Keratinocyte (primary cell): Measurements from ENCODE around the gene TLE7. TPM values are rescaled to one million over a fixed set of nuclear protein-coding genes. Genes with fewer than 3 reads are reported as not detected.

Experiments used
- DNase-seq: peaks from one replicate; pipeline ENCODE4 v3.0.0-alpha.2; 2011; ENCODE audit warnings: low read depth, missing footprints, low spot score
- FAIRE-seq: peaks from 2 replicates; lab custom pipeline; 2011; peaks lifted over from hg19 to GRCh38; lab: Jason Lieb, UNC
- H2AFZ ChIP-seq: 2 replicates; pipeline ENCODE4 v1.6.0; 2012; ENCODE audit warnings: low read length, control low read depth, inconsistent platforms; ENCODE audit not compliant: control insufficient read depth
- H3K27ac ChIP-seq: 2 replicates; pipeline ENCODE4 v1.5.1; 2011; ENCODE audit warnings: low read length; ENCODE audit not compliant: control insufficient read depth, insufficient read depth
- H3K27me3 ChIP-seq: 3 replicates; pipeline ENCODE4 v1.6.0; 2011; ENCODE audit warnings: low read length; ENCODE audit not compliant: control insufficient read depth, insufficient read depth; ENCODE audit errors: extremely low read depth
- H3K36me3 ChIP-seq, 2 experiments: 2 replicates in 1 of 2; 3 replicates in 1 of 2; pipeline ENCODE4 v1.5.1; 2011; ENCODE audit warnings: low read length in 2 of 2, mild to moderate bottlenecking in 1 of 2; ENCODE audit not compliant: control insufficient read depth in 2 of 2, insufficient read depth in 2 of 2; ENCODE audit errors: extremely low read depth in 1 of 2
- H3K4me1 ChIP-seq: 3 replicates; pipeline ENCODE4 v1.5.1; 2011; ENCODE audit warnings: low read length; ENCODE audit not compliant: control insufficient read depth, insufficient read depth; ENCODE audit errors: extremely low read depth
- H3K4me2 ChIP-seq: 3 replicates; pipeline ENCODE4 v1.6.0; 2011; ENCODE audit warnings: low read depth, low read length; ENCODE audit not compliant: control insufficient read depth, insufficient read depth; ENCODE audit errors: extremely low read depth
- H3K4me3 ChIP-seq, 3 experiments: fragments of 200-600 bp in 1 of 3; sonication (generic) in 1 of 3; 2 replicates in 2 of 3; 3 replicates in 1 of 3; pipeline ENCODE4 v1.5.1; 2011 to 2016; ENCODE audit warnings: low read length in 3 of 3, mild to moderate bottlenecking in 3 of 3, control low read depth in 2 of 3, inconsistent platforms in 1 of 3, low read depth in 1 of 3, mixed read lengths in 1 of 3, mixed run types in 1 of 3, moderate library complexity in 1 of 3; ENCODE audit not compliant: control insufficient read depth in 2 of 3, insufficient read depth in 2 of 3; ENCODE audit errors: extremely low read depth in 1 of 3
- H3K79me2 ChIP-seq: 2 replicates; pipeline ENCODE4 v1.6.0; 2012; ENCODE audit warnings: low read length; ENCODE audit not compliant: control insufficient read depth, insufficient read depth
- H3K9ac ChIP-seq: 3 replicates; pipeline ENCODE4 v1.6.0; 2011; ENCODE audit warnings: low read length; ENCODE audit not compliant: control insufficient read depth, insufficient read depth; ENCODE audit errors: extremely low read depth
- H3K9me1 ChIP-seq: 3 replicates; pipeline ENCODE4 v1.6.0; 2011; ENCODE audit warnings: low read length; ENCODE audit not compliant: control insufficient read depth, insufficient read depth; ENCODE audit errors: extremely low read depth
- H3K9me3 ChIP-seq: 2 replicates; pipeline ENCODE4 v1.5.1; 2012; ENCODE audit warnings: low read depth, low read length; ENCODE audit not compliant: control insufficient read depth
- H4K20me1 ChIP-seq: 3 replicates; pipeline ENCODE4 v1.6.0; 2011; ENCODE audit warnings: low read length; ENCODE audit not compliant: control insufficient read depth, insufficient read depth; ENCODE audit errors: extremely low read depth
- CTCF ChIP-seq, 3 experiments: IDR thresholded peaks in 1 of 3; conservative IDR thresholded peaks in 1 of 3; optimal IDR thresholded peaks in 1 of 3; 2 replicates in 2 of 3; 3 replicates in 1 of 3; pipeline versions ENCODE3 to v1.5.1; 2011; ENCODE audit warnings: low read length in 3 of 3, mild to moderate bottlenecking in 3 of 3, moderate library complexity in 2 of 3, control low read depth in 1 of 3, inconsistent platforms in 1 of 3; ENCODE audit not compliant: insufficient read depth in 2 of 3; ENCODE audit errors: extremely low read depth in 1 of 3
- EZH2 ChIP-seq: IDR thresholded peaks from one replicate; pipeline ENCODE4 v1.6.1; 2012; ENCODE audit warnings: inconsistent platforms, mild to moderate bottlenecking, low read length, moderate library complexity
- dilution Hi-C: fragments of 300-500 bp; cut with MboI; formaldehyde crosslinking; loops from one replicate; pipeline ENCODE4 v1.7.0; 2020; ENCODE audit warnings: low sequenced_read_pairs; ENCODE audit not compliant: extremely low pct_ligation_motif_present
- polyA plus RNA-seq, 5 experiments: library from polyadenylated mRNA; depleted of rRNA in 3 of 5; stranded (reverse) in 3 of 5; stranded (forward) in 1 of 5; unstranded in 1 of 5; fragments of >200 nt; gene quantifications; 1 replicate in 1 of 5; 2 replicates in 3 of 5; 3 replicates in 1 of 5; pipeline versions ENCODE4 v1.2.1 to v1.2.3, GENCODE V29; 2011 to 2012; ENCODE audit warnings: missing spikeins in 2 of 5, low read depth in 1 of 5, low replicate concordance in 1 of 5

The TLE7 gene
- polyA plus RNA-seq, 1 donor (not counting 4 experiments of a cell fraction or from before 2014, with no cell fraction given): not detected

GRCh38 chr16:71402674-71403073 is 39.2 kb downstream of the TLE7 start:
- Histone ChIP-seq H3K79me2 (no peaks in the 10 kb centered on the region), H3K9me1 (no peaks in the 10 kb centered on the region), H3K27me3 (no peaks in the 10 kb centered on the region), H3K4me1 (no peaks in the 10 kb centered on the region), H4K20me1 (no peaks in the 10 kb centered on the region), H3K4me3 (no peak overlapping the region), H3K9me3 (no peaks in the 10 kb centered on the region), H3K36me3 (no peaks in the 10 kb centered on the region), H3K9ac (no peak overlapping the region), H3K27ac (no peak overlapping the region), H2AFZ (no peak overlapping the region), H3K4me2 (no peak overlapping the region)
- TF ChIP-seq CTCF (optimal IDR thresholded peaks at IDR 0.05 in 1 of 3, IDR thresholded peaks at IDR 0.05 in 1 of 3, conservative IDR thresholded peaks at IDR 0.05 in 1 of 3; ENCODE audit: extremely low read depth in 1 of 3, insufficient read depth in 2 of 3, low read length in 3 of 3): no peak
- TF ChIP-seq EZH2: no peak
- dilution Hi-C loops: no loop called here
- FAIRE-seq (no peak), DNase-seq (no peak)

- H3K4me2 ChIP-seq: no peak overlapping the region
- no peak overlapping the region for H3K27ac ChIP-seq
- TF ChIP-seq EZH2 (no peak), CTCF (optimal IDR thresholded peaks at IDR 0.05 in 1 of 3, IDR thresholded peaks at IDR 0.05 in 1 of 3, conservative IDR thresholded peaks at IDR 0.05 in 1 of 3; ENCODE audit: extremely low read depth in 1 of 3, insufficient read depth in 2 of 3, low read length in 3 of 3) (no peak)
- no peaks in the 10 kb centered on the region for H3K9me3 ChIP-seq
- dilution Hi-C loops: no loop called here
- no peaks in the 10 kb centered on the region for H4K20me1 ChIP-seq
- no peak for FAIRE-seq
- no peaks in the 10 kb centered on the region for H3K4me1 ChIP-seq
- DNase-seq: no peak
- H3K9me1 ChIP-seq: no peaks in the 10 kb centered on the region
- no peaks in the 10 kb centered on the region for H3K27me3 ChIP-seq
- no peaks in the 10 kb centered on the region for H3K36me3 ChIP-seq
- H3K79me2 ChIP-seq: no peaks in the 10 kb centered on the region
- no peak overlapping the region for H3K9ac ChIP-seq
- H3K4me3 ChIP-seq: no peak overlapping the region
- no peak overlapping the region for H2AFZ ChIP-seq
These were observed 39.8 kb downstream of the TLE7 start for GRCh38 chr16:71402007-71402406.
